ENCODE measurements around the gene INPP5D. TPM values are rescaled to one million over a fixed set of nuclear protein-coding genes. Genes with fewer than 3 reads are reported as not detected.
"Not testable (repeated sequence)": the region's sequence is repeated elsewhere in the genome, so short reads cannot be mapped to it uniquely, and the experiment has no call there.

INPP5D gene
- total RNA-seq, 2 experiments from 2014 or later = 108 to 122 TPM

DNA sequence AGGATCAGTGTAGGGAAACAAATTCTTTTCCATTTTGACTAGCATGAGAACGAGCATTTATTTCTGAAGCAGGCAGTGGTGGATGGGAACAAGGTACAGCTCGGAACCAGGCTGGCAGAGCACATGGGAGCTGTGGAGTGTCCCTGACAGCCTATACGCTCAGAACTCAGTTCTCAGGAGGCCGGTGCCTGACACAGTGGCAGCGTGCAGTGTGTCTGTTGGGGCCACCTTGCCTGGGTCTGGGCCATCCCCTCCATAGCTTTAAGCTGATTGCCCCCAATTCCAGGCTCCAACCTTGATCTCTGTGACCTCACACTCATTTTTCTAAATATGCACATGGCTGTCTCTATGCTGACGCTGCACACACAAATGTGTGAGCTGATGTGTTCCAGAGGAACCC is 136.9 kb downstream of the INPP5D start:
- DNase-seq = no peak
- CTCF ChIA-PET = interaction anchor here (1.0 kb wide), 1 partner anchor 31 kb away, joined by 3 read pairs; no protein-coding TSS in a partner anchor
- Mint-ChIP-seq H3K27ac (no peak overlapping the region), H3K9me3 (ENCODE audit: insufficient read depth) (no peaks in the 10 kb centered on the region), H3K4me3 (no peak overlapping the region), H3K4me1 (ENCODE audit: low read depth) (no peaks in the 10 kb centered on the region), H3K36me3 (ENCODE audit: low read depth) (peaks cover 74% of the 10 kb centered on the region), H3K27me3 (ENCODE audit: low read depth) (no peaks in the 10 kb centered on the region)
- POLR2A ChIA-PET = interaction anchor here (1.1 kb wide), 1 partner anchor 10 kb away, joined by 3 read pairs; no protein-coding TSS in a partner anchor
- no peak for ATAC-seq

DNA sequence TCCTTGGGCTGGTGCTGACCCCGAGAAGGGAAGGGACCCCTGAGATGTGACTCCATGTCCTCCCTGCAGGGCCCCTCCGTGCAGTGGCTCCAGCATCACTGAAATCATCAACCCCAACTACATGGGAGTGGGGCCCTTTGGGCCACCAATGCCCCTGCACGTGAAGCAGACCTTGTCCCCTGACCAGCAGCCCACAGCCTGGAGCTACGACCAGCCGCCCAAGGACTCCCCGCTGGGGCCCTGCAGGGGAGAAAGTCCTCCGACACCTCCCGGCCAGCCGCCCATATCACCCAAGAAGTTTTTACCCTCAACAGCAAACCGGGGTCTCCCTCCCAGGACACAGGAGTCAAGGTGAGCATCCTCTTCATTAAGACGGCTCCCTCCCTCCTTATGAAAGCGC is 137.9 kb downstream of the INPP5D start:
- ATAC-seq (no peak), DNase-seq (no peak)
- Mint-ChIP-seq H3K27me3 (ENCODE audit: low read depth) (no peaks in the 10 kb centered on the region), H3K27ac (no peak overlapping the region), H3K4me3 (no peak overlapping the region), H3K4me1 (ENCODE audit: low read depth) (no peaks in the 10 kb centered on the region), H3K9me3 (ENCODE audit: insufficient read depth) (no peaks in the 10 kb centered on the region), H3K36me3 (ENCODE audit: low read depth) (peaks cover 77% of the 10 kb centered on the region)
- POLR2A ChIA-PET = no interaction called here
- CTCF ChIA-PET = interaction anchor here (1.0 kb wide), 1 partner anchor 30 kb away, joined by 3 read pairs; no protein-coding TSS in a partner anchor

DNA sequence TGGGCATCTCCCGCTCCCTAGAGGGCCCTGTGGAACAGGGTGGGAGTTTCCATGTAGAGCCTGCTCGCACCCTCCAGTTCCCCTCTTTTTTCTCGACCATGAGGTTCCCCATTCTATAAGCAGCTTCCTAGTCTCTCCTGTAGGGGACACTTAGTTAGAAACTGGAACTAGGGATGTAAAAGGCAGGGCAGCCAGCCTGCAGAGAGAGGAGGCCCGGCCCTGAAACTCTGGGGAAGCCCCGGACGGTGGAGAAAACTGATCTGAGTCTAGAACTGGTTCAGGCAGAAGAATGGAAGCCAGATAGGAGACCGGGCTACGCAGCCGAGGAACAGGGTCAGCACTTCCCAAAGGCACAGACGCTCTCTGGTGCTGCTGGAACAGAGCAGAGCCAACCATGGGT is 139.7 kb downstream of the INPP5D start:
- H3K36me3 Mint-ChIP-seq (ENCODE audit: low read depth) = peaks cover 78% of the 10 kb centered on the region
- ATAC-seq = no peak
- no peaks in the 10 kb centered on the region for H3K27me3 Mint-ChIP-seq (ENCODE audit: low read depth)
- DNase-seq = no peak
- POLR2A ChIA-PET = no interaction called here
- CTCF ChIA-PET = interaction anchor here (2.4 kb wide), 1 partner anchor 51 kb away, joined by 9 read pairs; the partner anchor contains the start of gene ATG16L1
- no peaks in the 10 kb centered on the region for H3K4me1 Mint-ChIP-seq (ENCODE audit: low read depth)
- no peaks in the 10 kb centered on the region for H3K9me3 Mint-ChIP-seq (ENCODE audit: insufficient read depth)
- peak overlapping the region; percentile 12 for H3K27ac Mint-ChIP-seq
- no peak overlapping the region for H3K4me3 Mint-ChIP-seq

DNA sequence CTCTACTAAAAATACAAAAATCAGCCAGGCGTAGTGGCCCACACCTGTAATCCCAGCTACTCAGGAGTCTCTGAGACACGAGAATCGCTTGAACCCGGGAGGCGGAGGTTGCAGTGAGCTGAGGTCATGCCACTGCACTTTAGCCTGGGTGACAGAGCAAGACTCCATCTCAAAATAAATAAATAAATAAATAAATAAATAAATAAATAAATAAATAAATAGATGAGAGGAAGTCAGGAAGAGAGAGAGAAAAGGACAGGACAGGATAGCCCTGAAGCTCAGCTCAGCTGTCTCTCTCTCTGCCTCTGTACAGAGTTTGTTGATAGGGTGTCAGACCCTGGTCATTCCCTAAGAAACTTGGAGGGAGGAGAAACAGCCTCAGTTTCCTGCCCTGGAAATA is 140.6 kb downstream of the INPP5D start:
- CTCF ChIA-PET = interaction anchor here (1.5 to 2.4 kb wide), 2 partner anchors 18 to 50 kb away, joined by 4 to 9 read pairs; partner anchors contain the start of gene ATG16L1
- DNase-seq; ATAC-seq; H3K27ac Mint-ChIP-seq; H3K4me1 Mint-ChIP-seq (ENCODE audit: low read depth); H3K4me3 Mint-ChIP-seq; POLR2A ChIA-PET; H3K9me3 Mint-ChIP-seq (ENCODE audit: insufficient read depth); H3K27me3 Mint-ChIP-seq (ENCODE audit: low read depth): not testable (repeated sequence)
- peaks cover 79% of the 10 kb centered on the region for H3K36me3 Mint-ChIP-seq (ENCODE audit: low read depth)

DNA sequence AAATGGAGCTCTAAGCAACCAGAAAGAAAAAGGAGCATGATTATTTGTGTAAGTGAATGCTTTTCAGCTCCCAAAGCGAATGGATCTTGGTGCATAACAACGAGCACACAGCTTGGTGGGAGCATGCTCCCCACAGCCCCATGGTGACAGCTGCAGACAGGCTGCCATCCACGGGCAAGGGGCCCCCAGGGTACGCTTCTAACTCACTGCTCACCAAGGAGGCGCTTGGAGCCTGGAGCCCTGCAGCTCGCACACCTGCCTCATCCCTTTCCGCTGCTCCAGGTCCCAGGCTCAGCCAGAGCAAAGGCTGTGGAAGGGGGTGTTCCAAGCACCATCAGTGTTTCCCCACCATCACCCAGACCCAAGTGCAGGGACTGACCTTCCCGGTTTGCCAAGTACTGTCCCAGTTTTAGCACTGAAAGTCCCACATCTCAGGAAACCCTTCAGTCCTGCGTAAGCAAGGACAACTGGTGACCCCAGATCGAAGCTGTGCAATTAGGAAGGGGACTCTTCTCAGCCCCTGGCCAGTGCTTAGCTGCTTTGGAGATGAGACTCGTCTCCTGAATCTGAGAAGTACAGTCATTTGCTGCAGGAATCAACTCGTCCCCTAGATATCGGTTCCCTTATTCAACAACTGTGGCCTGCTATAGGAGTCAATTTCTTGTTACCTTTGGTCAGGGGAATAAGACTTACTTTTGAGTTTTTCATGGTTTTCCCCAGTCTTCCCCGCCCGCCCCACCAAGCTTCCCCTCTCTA is 141.3 kb downstream of the INPP5D start:
- ChIA-PET POLR2A (no interaction called here), CTCF (interaction anchor here (1.5 to 2.4 kb wide), 2 partner anchors 17 to 50 kb away, joined by 4 to 9 read pairs; partner anchors contain the start of gene ATG16L1)
- no peaks in the 10 kb centered on the region for H3K27me3 Mint-ChIP-seq (ENCODE audit: low read depth)
- DNase-seq (no peak), ATAC-seq (no peak)
- no peaks in the 10 kb centered on the region for H3K4me1 Mint-ChIP-seq (ENCODE audit: low read depth)
- no peak overlapping the region for H3K4me3 Mint-ChIP-seq
- H3K27ac Mint-ChIP-seq = peak overlapping the region; percentile 50
- no peaks in the 10 kb centered on the region for H3K9me3 Mint-ChIP-seq (ENCODE audit: insufficient read depth)
- H3K36me3 Mint-ChIP-seq (ENCODE audit: low read depth) = peaks cover 74% of the 10 kb centered on the region

DNA sequence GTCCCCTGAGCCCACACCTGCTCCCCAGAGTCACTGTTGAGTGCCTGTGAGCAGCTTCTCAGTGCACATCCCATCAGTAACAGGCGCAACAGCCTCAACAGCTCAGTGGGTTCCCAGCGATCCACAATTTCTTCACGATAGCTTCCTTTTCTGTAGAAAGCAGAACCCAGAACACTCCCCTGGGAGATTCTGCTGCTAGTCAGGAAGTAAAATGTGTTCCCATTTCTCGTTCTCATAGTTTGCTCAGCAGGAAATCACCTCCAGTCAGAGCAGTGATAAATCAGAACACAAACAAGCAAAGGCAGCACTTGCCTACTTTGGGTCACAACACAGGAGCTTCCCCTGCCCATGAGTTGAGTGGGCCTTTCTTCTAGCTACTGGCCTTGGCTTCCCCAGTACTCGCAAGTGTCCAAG is 142.4 kb downstream of the INPP5D start:
- Mint-ChIP-seq H3K27ac (peak overlapping the region; percentile 44), H3K9me3 (ENCODE audit: insufficient read depth) (no peaks in the 10 kb centered on the region), H3K27me3 (ENCODE audit: low read depth) (no peaks in the 10 kb centered on the region), H3K4me1 (ENCODE audit: low read depth) (peaks cover 3% of the 10 kb centered on the region), H3K4me3 (no peak overlapping the region), H3K36me3 (ENCODE audit: low read depth) (peaks cover 64% of the 10 kb centered on the region)
- ChIA-PET POLR2A (no interaction called here), CTCF (interaction anchor here (0.9 to 1.5 kb wide), 2 partner anchors 16 to 49 kb away, joined by 3 to 4 read pairs; partner anchors contain the start of gene ATG16L1)
- ATAC-seq (no peak), DNase-seq (no peak)

DNA sequence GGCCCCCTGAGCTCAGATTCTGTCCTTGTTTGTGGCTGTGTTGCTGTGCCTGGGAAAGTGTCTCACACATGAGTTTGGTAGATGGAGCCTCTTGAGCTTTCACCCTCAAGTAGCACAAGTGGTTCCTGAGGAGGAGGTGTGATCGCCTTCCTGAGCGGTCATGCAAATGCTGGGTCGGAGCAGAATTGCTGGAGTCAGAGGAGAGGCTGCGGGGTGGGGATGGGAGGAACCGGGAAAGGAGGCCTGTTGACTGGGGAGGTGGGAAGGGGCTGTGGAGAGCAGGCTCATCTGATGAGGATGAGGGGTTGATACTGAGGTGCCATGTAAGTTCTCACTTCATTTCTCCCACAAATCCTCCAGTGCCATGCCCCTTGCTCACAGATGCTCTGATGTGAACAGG is 142.9 kb downstream of the INPP5D start:
- DNase-seq (no peak), ATAC-seq (no peak)
- POLR2A ChIA-PET = no interaction called here
- Mint-ChIP-seq H3K4me3 (no peak overlapping the region), H3K4me1 (ENCODE audit: low read depth) (peaks cover 8% of the 10 kb centered on the region), H3K27ac (peak overlapping the region; percentile 44), H3K36me3 (ENCODE audit: low read depth) (peaks cover 62% of the 10 kb centered on the region), H3K27me3 (ENCODE audit: low read depth) (no peaks in the 10 kb centered on the region), H3K9me3 (ENCODE audit: insufficient read depth) (no peaks in the 10 kb centered on the region)
- CTCF ChIA-PET = interaction anchor here (0.9 kb wide), 1 partner anchor 48 kb away, joined by 3 read pairs; the partner anchor contains the start of gene ATG16L1

DNA sequence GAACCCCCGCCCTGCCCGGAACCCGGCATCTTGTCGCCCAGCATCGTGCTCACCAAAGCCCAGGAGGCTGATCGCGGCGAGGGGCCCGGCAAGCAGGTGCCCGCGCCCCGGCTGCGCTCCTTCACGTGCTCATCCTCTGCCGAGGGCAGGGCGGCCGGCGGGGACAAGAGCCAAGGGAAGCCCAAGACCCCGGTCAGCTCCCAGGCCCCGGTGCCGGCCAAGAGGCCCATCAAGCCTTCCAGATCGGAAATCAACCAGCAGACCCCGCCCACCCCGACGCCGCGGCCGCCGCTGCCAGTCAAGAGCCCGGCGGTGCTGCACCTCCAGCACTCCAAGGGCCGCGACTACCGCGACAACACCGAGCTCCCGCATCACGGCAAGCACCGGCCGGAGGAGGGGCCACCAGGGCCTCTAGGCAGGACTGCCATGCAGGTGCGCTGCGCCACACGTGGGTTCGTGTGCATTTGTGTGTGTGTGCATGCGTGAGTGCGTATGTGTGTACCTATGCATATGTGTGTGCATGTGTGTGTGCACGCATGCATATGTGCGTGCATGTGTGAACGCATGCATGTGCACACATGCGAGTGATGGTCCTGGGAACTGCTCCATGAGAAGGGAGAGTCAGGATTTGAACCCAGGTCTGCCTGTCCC is 144.3 kb downstream of the INPP5D start:
- H3K27me3 Mint-ChIP-seq (ENCODE audit: low read depth) = no peaks in the 10 kb centered on the region
- no peak overlapping the region for H3K4me3 Mint-ChIP-seq
- H3K36me3 Mint-ChIP-seq (ENCODE audit: low read depth) = peaks cover 61% of the 10 kb centered on the region
- ChIA-PET CTCF (no interaction called here), POLR2A (no interaction called here)
- no peak overlapping the region for H3K27ac Mint-ChIP-seq
- DNase-seq = no peak
- H3K4me1 Mint-ChIP-seq (ENCODE audit: low read depth) = peaks cover 16% of the 10 kb centered on the region
- no peak for ATAC-seq
- H3K9me3 Mint-ChIP-seq (ENCODE audit: insufficient read depth) = no peaks in the 10 kb centered on the region

DNA sequence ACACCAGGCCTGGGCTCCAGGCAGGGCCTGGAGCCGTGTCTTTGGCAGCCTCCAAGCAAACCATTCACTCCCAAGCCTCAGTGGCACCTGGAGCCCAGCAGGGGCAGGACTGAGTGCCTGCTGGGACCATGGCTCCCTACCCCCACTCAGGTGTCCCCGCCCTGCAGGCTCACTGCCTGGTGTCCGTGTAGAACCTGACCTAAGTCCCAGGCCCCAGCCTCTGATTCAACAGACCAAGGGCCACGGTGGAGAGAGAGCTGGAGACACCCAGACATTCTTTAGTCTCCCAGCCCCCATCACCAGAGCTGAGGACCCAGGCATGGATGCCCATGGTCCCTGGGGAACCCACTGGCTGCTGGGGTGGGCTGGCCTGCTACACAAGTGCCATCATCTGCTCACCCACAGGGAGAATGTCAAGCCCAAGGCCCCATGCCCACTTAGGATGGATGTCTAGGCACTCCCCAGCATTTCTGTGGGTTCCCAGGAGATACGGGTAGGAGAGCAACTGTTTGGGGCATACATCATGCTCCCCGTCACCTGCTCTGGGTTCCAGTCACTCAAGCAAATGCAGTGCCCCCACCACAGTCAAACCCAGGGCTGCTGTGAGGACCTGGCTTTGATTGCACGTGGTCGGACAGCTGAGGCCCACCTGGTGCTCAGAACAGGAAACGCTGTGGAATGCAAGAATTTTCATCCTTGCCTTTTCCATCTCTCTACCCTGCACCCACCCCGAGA is 148.4 kb downstream of the INPP5D start:
- peak; percentile 18 for ATAC-seq
- no peaks in the 10 kb centered on the region for H3K27me3 Mint-ChIP-seq (ENCODE audit: low read depth)
- DNase-seq = no peak
- H3K9me3 Mint-ChIP-seq (ENCODE audit: insufficient read depth) = no peaks in the 10 kb centered on the region
- ChIA-PET CTCF (no interaction called here), POLR2A (no interaction called here)
- peak overlapping the region; percentile 73 for H3K27ac Mint-ChIP-seq
- peaks cover 20% of the 10 kb centered on the region for H3K4me1 Mint-ChIP-seq (ENCODE audit: low read depth)
- no peak overlapping the region for H3K4me3 Mint-ChIP-seq
- peaks cover 40% of the 10 kb centered on the region for H3K36me3 Mint-ChIP-seq (ENCODE audit: low read depth)

DNA sequence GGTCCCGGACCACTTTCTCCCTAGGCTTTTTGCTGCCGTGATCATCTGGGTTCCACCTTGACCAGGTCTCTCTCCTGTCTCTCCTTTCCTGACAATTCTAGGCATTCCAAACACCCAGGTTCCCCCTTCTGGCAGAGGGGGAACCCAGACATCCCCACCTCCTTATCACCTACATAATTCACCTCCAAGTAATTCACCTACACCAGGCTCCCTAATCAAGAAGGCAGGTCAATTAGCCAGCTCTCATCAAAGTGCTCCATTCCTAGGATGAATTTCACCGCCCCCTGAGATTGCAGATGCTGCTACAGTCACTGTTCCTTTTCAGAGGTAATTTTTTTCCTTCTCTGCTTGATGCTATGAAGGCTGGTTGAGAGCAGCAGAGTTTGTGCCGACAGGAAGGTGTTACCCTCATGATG is 149.0 kb downstream of the INPP5D start:
- Mint-ChIP-seq H3K9me3 (ENCODE audit: insufficient read depth) (no peaks in the 10 kb centered on the region), H3K4me3 (no peak overlapping the region), H3K4me1 (ENCODE audit: low read depth) (peaks cover 20% of the 10 kb centered on the region), H3K27me3 (ENCODE audit: low read depth) (no peaks in the 10 kb centered on the region), H3K36me3 (ENCODE audit: low read depth) (peaks cover 36% of the 10 kb centered on the region), H3K27ac (peak overlapping the region; percentile 73)
- no peak for ATAC-seq
- CTCF ChIA-PET = interaction anchor here (1.2 kb wide), 1 partner anchor 22 kb away, joined by 4 read pairs; no protein-coding TSS in a partner anchor
- no peak for DNase-seq
- POLR2A ChIA-PET = no interaction called here

DNA sequence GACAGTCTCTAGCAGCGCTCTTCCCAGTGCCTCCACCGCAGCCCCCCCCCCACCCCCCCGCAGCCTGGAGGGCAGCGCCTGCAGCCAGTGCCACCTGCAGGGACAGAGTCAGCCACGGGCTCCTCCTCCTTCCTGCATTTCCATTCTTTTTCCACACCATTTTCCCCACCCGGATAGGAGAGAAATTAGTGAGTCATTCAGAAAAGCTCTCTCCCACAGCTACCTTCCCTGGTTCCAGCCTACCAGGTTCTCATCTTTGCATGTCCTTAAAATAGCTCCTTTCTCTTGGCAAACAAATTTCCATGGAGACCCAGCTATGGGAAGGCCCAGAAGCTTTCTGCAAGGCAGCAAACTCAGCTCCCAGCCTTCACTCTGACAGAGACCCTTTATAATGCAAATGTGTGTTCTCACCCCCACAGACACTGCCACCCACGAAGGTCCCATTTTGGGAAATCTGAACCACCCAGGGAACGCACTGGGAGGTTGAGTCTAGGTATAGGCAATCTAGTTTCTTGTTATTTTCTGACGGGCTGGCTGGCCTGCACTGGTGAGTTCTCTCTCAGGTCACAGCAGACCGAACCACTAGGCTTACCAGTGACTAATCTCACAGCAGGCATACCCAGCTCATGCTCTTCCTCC is 149.5 kb downstream of the INPP5D start:
- H3K4me1 Mint-ChIP-seq (ENCODE audit: low read depth) = peaks cover 20% of the 10 kb centered on the region
- no peaks in the 10 kb centered on the region for H3K9me3 Mint-ChIP-seq (ENCODE audit: insufficient read depth)
- H3K4me3 Mint-ChIP-seq = no peak overlapping the region
- no peaks in the 10 kb centered on the region for H3K27me3 Mint-ChIP-seq (ENCODE audit: low read depth)
- DNase-seq (no peak), ATAC-seq (no peak)
- POLR2A ChIA-PET = no interaction called here
- H3K27ac Mint-ChIP-seq = peak overlapping the region; percentile 70
- H3K36me3 Mint-ChIP-seq (ENCODE audit: low read depth) = peaks cover 34% of the 10 kb centered on the region
- CTCF ChIA-PET = interaction anchor here (1.2 kb wide), 2 partner anchors 21 to 41 kb away, joined by 4 read pairs; no protein-coding TSS in a partner anchor
